OCI-LY3 (cell line): ENCODE data around the gene FSIP2.

Source experiments
- H2AFZ ChIP-seq: fragments of 200-600, 300-600 bp; shearing (Covaris generic); 2 replicates; pipeline ENCODE4 v1.6.0; 2014; ENCODE audit warnings: antibody characterized with exemption, low read depth, low read length
- H3K27ac ChIP-seq: fragments of 200-600, 300-600 bp; sonication (generic); 2 replicates; pipeline ENCODE4 v1.5.1; 2014; ENCODE audit warnings: mild to moderate bottlenecking, low read length, moderate library complexity, mixed read lengths
- H3K27me3 ChIP-seq: fragments of 200-600, 300-600 bp; sonication (generic); 2 replicates; pipeline ENCODE4 v1.6.1; 2014; ENCODE audit warnings: low read depth, low read length, mixed read lengths
- H3K36me3 ChIP-seq: fragments of 200-600, 300-600 bp; sonication (generic); replicated peaks from 2 replicates; pipeline ENCODE3; 2014; ENCODE audit warnings: low read depth, low read length, mixed read lengths
- H3K4me1 ChIP-seq: fragments of 300-600, 200-600 bp; sonication (generic); 2 replicates; pipeline ENCODE4 v1.6.1; 2014; ENCODE audit warnings: low read length, mixed read lengths
- H3K4me2 ChIP-seq: fragments of 200-600, 300-600 bp; sonication (generic); 2 replicates; pipeline ENCODE4 v1.6.1; 2014; ENCODE audit warnings: low read length, mixed read lengths
- H3K4me3 ChIP-seq: fragments of 300-600, 200-600 bp; sonication (generic); 2 replicates; pipeline ENCODE4 v1.5.1; 2014; ENCODE audit warnings: antibody characterized with exemption, mild to moderate bottlenecking, low read length, moderate library complexity
- H3K79me2 ChIP-seq: fragments of 300-600, 200-600 bp; shearing (Covaris generic); 2 replicates; pipeline ENCODE4 v1.6.1; 2014; ENCODE audit warnings: mild to moderate bottlenecking, low read length, mixed read lengths
- H3K9ac ChIP-seq: fragments of 300-600, 200-600 bp; shearing (Covaris generic); 2 replicates; pipeline ENCODE4 v1.6.0; 2014; ENCODE audit warnings: mild to moderate bottlenecking, low read length, moderate library complexity
- H3K9me3 ChIP-seq: fragments of 200-600, 300-600 bp; shearing (Covaris generic); 2 replicates; pipeline ENCODE4 v1.6.1; 2014; ENCODE audit warnings: low read length, mixed read lengths; ENCODE audit not compliant: insufficient read depth
- H4K20me1 ChIP-seq: fragments of 200-600, 300-600 bp; sonication (generic); 2 replicates; pipeline ENCODE4 v1.6.1; 2016; ENCODE audit warnings: low read length, mixed read lengths; ENCODE audit not compliant: insufficient read depth
- CTCF ChIP-seq: fragments of 200-600, 300-600 bp; sonication (generic); IDR thresholded peaks from 2 replicates; pipeline ENCODE4 v1.5.1; 2014; ENCODE audit warnings: antibody characterized with exemption, low read length, low read depth
- EZH2phosphoT487 ChIP-seq: fragments of 200-600 bp; shearing (Covaris generic); IDR thresholded peaks from 2 replicates; pipeline ENCODE4 v1.6.1; 2018; ENCODE audit warnings: antibody characterized with exemption, mixed run types, low read depth

FSIP2 gene

GRCh38 chr2:185785851-185786473, 47.4 kb downstream of the FSIP2 start:
- Histone ChIP-seq H3K27ac (peak overlapping the region; percentile 53), H3K9ac (no peak overlapping the region), H3K79me2 (no peaks in the 10 kb centered on the region), H3K36me3 (no peaks in the 10 kb centered on the region), H2AFZ (peak overlapping the region; percentile 6; the same call in 1 of the 2 replicates), H4K20me1 (no peaks in the 10 kb centered on the region), H3K27me3 (no peaks in the 10 kb centered on the region), H3K4me2 (peak overlapping the region; percentile 75), H3K4me1 (peaks cover 33% of the 10 kb centered on the region), H3K9me3 (no peaks in the 10 kb centered on the region), H3K4me3 (peak overlapping the region; percentile 35)
- TF ChIP-seq CTCF (no peak), EZH2phosphoT487 (no peak)

- no peaks in the 10 kb centered on the region for H3K9me3 ChIP-seq
- no peaks in the 10 kb centered on the region for H3K79me2 ChIP-seq
- no peak for TF ChIP-seq CTCF
- no peak for TF ChIP-seq EZH2phosphoT487
- H3K27me3 ChIP-seq, result no peaks in the 10 kb centered on the region
- H3K4me1 ChIP-seq, result peaks cover 28% of the 10 kb centered on the region
- no peaks in the 10 kb centered on the region for H4K20me1 ChIP-seq
- H2AFZ ChIP-seq, result no peak overlapping the region
- no peak overlapping the region for H3K27ac ChIP-seq
- H3K4me3 ChIP-seq, result no peak overlapping the region
- H3K4me2 ChIP-seq, result no peak overlapping the region
- no peaks in the 10 kb centered on the region for H3K36me3 ChIP-seq
- H3K9ac ChIP-seq, result no peak overlapping the region
Measured at GRCh38 chr2:185787227-185788145, 48.9 kb downstream of the FSIP2 start.

- Histone ChIP-seq H4K20me1 (no peaks in the 10 kb centered on the region), H3K4me1 (peaks cover 25% of the 10 kb centered on the region)
- TF ChIP-seq CTCF (no peak), EZH2phosphoT487 (no peak)
Measured at GRCh38 chr2:185790361-185790760, 51.8 kb downstream of the FSIP2 start.

More at GRCh38 chr2:185790361-185790760, 51.8 kb downstream of the FSIP2 start:
- Histone ChIP-seq H3K27ac (no peak overlapping the region), H3K4me2 (no peak overlapping the region), H3K79me2 (no peaks in the 10 kb centered on the region), H3K27me3 (no peaks in the 10 kb centered on the region), H3K9me3 (no peaks in the 10 kb centered on the region), H3K36me3 (no peaks in the 10 kb centered on the region), H3K9ac (no peak overlapping the region), H3K4me3 (no peak overlapping the region), H2AFZ (no peak overlapping the region)
